Fibroblast of skin of back (primary cell): ENCODE results near the gene TCOF1. TPM values are rescaled to one million over a fixed set of nuclear protein-coding genes. Genes with fewer than 3 reads are reported as not detected.

Experiments used
- DNase-seq: peaks from one replicate; pipeline ENCODE4 v3.0.0-alpha.2; 2013
- polyA plus RNA-seq, 2 experiments: library from polyadenylated mRNA; unstranded; fragments of 120-200 nt; gene quantifications; one replicate each; pipeline ENCODE4 v1.2.1, GENCODE V29; 2013; ENCODE audit not compliant: insufficient read length in 2 of 2

TCOF1 gene
- 41.1 TPM for polyA plus RNA-seq (2013, experiment 1 of 2; ENCODE audit: insufficient read length)
- polyA plus RNA-seq (2013, experiment 2 of 2; ENCODE audit: insufficient read length) = 24.6 TPM

- DNase-seq = peak; percentile 95
These were observed at the start of gene TCOF1 for GRCh38 chr5:150357326-150358260. Gene TCOF1 (plus strand): TSS chr5:150357697. CDS start chr5:150357747, 50 bp downstream.

GRCh38 chr5:150309101-150309885 is 48.2 kb upstream of the TCOF1 start:
- DNase-seq = no peak

- no peak for DNase-seq
These were observed 47.6 kb upstream of the TCOF1 start for GRCh38 chr5:150309886-150310239.

GRCh38 chr5:150310246-150310645 is 47.3 kb upstream of the TCOF1 start:
- no peak for DNase-seq

DNA sequence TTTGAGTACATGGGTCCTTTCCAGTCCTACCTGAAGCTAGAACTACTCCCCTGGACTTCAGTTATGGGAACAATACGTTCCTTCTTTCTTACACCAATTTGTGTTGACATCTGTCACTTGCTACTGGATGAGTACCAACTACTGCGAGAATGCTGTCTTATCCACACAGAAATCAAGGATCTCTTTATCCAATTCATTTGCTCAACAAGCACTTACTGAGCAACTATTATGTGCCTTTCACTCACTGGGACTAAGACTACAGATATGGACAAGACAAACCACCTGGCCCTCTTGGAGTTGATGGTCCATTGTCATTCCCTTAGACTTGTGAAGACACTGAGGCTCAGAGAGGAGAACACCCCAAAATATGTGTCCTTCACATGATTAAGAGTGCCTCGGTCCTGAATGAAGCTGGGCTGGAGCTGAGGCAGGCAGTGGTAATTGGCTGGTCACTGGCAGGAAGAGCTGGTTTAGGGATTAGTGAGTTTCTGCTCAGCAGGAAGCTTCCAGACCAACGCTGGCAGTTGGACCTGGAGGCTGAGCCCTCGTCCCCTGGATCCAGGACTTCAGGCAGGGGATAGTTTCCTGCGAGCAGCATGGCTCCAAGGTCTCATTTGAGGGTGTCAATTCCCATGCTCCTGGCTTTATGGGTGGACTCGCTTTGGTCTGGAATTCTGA is 46.3 kb upstream of the TCOF1 start:
- no peak for DNase-seq

DNA sequence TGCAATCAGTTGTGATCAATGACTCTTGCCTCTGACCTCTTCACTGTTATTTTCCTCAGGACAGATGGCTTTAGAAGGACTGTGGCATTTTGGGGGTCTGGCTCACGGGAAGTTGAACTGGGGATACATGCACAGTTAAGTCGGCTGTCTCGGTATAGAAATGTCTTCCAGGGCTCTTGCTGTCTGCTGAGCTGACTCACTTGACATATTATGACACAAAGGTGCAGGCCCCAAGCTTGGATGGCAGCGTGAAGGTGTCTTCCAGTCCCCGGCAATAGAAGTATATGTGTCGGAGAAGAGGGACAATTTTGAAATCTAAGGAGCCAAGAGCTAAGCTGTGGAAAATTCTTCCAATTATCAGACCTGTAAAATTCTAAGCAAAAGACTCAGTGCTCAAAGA is 45.0 kb upstream of the TCOF1 start:
- DNase-seq = no peak

DNA sequence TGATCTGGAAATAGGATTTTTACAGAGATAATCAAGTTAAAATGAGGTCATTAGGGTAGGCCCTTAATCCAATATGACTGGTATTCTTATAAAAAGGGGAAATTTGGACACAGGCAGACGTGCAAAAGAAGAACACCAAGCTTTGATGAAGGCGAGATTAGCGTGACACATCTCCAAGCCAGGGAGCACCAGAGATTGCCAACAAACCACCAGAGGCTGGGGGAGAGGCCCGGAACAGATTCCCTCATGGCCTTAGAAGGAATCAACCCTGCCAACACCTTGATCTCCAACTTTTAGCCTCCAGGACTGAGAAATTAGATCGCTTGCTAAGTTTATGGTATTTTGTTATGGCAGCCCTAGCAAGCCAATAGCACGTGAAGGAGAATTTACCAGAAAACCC is 44.0 kb upstream of the TCOF1 start:
- no peak for DNase-seq

DNA sequence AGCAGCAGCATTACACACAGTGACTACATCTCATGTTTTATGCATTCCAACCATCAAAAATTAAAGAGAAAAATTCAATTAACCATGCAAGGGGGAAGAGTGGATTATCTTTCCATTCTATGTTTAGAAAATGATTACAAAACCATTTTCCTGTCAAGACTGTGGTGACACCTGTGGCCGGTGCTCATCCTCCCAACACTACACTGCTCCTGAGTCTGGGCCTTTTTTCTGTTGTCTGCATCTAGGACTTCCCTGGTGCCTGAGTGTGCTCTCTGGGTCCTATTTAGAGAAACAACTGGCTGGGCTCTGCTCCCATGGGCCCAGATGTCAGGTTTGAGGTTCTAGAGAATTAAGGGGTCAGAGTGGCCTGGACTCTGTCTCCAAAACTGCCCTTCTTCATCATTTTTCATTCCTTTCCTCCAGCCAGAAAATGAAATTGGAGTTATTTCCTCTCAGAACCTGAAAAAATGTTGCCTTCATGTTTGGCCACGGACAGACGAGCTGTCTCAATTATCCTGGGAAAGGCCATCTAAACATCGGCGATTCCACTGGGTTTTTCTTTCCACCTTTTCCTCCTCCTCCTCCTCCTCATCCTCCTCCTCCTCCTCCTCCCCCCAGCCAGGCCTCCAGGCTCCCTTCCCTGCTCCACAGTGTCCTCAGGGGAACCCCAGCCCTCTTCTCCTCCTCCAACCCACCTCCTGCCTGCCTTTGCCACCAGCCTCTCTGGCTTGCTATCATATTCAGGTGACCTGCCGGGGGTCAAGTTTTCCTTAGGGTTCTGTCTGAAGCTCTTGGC is 43.4 kb upstream of the TCOF1 start:
- DNase-seq = no peak

GRCh38 chr5:150315245-150315644 is 42.3 kb upstream of the TCOF1 start:
- DNase-seq = no peak

- peak; percentile 51 for DNase-seq
These were observed 41.2 kb upstream of the TCOF1 start for GRCh38 chr5:150316320-150316719.

GRCh38 chr5:150317048-150318003 is 40.2 kb upstream of the TCOF1 start:
- peak; percentile 96 for DNase-seq

- no peak for DNase-seq
These were observed 38.6 kb upstream of the TCOF1 start for GRCh38 chr5:150318613-150319483.

- no peak for DNase-seq
These were observed 38.1 kb upstream of the TCOF1 start for GRCh38 chr5:150319484-150319790.

DNA sequence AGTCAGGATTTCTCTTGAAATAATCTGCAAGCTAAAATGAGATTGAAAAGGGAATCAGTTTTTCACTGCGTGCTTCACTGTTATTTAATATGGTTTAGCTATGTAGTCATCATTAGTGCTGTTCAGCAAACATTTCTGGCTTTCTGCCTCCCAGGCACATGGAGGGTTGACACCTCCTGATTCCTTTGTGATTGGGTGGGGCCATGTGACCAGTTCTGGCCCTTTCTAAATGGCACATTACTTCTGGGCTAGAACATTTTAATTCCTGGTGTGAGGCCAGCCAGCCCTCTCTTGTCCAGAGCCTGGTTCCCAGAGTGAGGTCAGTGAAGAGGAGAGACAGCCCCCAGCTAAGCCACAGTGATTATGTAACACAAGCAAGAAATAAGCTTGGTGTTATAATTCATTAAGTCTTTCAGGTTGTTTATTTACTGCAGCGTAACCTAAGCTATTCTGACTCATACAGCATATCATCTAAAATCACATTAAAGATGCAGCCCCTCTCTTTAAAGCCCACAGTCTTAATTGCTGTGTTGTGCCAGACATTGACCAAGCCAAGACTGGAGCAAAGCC is 37.4 kb upstream of the TCOF1 start:
- DNase-seq = peak; percentile 69

GRCh38 chr5:150321211-150321610 is 36.3 kb upstream of the TCOF1 start:
- no peak for DNase-seq

- DNase-seq = no peak
These were observed 35.7 kb upstream of the TCOF1 start for GRCh38 chr5:150321784-150322183.

DNA sequence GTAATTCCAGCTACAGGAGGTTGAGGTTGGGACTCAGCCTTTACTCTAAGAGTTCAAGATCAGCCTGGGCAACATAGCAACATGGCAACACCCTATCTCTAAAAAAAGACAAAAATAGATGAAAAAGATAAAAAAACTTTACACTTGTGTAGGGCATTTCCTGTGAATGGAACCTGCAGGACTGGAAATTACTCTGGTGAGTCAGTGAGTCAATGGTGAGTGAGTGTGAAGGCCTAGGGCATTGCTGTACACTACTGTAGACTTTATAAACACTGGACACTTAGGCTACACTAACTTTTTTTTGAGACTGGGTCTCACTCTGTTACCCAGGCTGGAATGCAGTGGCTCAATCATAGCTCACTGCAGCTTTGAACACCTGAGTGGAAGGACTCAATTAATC is 35.3 kb upstream of the TCOF1 start:
- DNase-seq = peak; percentile 64

- no peak for DNase-seq
These were observed 34.4 kb upstream of the TCOF1 start for GRCh38 chr5:150323092-150323491.

GRCh38 chr5:150323819-150324218 is 33.7 kb upstream of the TCOF1 start:
- DNase-seq = no peak

GRCh38 chr5:150325426-150325825 is 32.1 kb upstream of the TCOF1 start:
- DNase-seq = no peak
